NCI-H82 treated with DMSO at 0.1 percent for 48 hours (cell line): ENCODE measurements around the gene HOXB7.

Source experiments
- DNase-seq: peaks from one replicate; lab custom pipeline; 2025; ENCODE audit not compliant: unreplicated experiment; lab: John Stamatoyannopoulos, UW

HOXB7 gene

DNA sequence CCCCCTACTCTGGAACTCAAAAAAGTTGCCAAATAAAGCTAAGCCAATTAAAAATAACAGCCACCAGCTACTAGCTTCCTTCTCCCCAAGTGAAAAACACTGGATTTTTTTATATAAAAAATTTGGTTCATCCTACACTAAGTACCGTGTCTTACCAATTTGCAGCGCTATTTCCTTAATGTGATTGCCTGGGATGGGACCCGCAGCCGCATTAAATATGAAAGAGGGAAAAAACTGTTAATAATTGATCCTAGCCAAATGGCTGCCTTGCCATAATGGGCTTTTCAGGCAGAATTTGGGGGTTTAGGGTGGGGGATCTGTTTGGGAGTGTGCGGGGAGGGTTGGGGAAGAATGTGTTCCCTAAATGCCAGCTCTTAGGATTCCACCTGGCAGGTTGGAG is 13.3 kb upstream of the HOXB7 start:
- no peak for DNase-seq

DNA sequence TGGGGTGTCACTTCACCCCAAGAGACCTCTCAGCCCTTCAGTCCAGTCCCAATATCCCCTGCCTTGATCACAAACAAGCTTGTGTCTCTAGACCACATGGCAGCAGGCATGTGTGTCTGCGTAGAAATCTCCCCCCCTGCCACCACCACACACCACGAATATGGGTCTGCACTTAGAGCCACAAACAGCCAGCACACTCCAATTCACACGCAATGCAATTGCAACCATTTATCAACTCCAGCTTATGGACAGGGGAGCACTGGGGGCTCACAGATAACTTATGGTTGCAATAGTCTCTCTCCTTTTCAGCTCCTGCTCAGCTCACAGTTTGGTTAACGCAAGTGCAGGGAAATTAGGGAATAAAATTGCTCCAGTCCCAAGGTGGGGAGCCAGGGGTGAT is 12.8 kb upstream of the HOXB7 start:
- no peak for DNase-seq

DNA sequence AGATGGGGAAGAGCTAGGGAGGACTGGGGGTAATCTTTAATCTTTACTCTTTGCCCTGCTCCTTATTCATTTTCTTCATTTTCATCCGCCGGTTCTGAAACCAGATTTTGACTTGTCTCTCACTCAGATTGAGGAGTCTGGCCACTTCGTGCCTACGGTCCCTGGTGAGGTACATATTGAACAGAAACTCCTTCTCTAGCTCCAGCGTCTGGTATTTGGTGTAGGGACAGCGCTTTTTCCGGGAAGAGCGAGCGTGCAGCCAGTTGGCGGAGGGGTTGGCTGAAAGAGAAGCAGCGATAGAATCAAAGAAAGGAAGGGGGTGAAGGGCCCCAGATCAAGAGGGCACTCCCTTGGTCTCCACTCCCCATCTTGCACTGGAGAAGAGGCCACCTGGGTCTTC is 12.0 kb upstream of the HOXB7 start:
- DNase-seq, result no peak

DNA sequence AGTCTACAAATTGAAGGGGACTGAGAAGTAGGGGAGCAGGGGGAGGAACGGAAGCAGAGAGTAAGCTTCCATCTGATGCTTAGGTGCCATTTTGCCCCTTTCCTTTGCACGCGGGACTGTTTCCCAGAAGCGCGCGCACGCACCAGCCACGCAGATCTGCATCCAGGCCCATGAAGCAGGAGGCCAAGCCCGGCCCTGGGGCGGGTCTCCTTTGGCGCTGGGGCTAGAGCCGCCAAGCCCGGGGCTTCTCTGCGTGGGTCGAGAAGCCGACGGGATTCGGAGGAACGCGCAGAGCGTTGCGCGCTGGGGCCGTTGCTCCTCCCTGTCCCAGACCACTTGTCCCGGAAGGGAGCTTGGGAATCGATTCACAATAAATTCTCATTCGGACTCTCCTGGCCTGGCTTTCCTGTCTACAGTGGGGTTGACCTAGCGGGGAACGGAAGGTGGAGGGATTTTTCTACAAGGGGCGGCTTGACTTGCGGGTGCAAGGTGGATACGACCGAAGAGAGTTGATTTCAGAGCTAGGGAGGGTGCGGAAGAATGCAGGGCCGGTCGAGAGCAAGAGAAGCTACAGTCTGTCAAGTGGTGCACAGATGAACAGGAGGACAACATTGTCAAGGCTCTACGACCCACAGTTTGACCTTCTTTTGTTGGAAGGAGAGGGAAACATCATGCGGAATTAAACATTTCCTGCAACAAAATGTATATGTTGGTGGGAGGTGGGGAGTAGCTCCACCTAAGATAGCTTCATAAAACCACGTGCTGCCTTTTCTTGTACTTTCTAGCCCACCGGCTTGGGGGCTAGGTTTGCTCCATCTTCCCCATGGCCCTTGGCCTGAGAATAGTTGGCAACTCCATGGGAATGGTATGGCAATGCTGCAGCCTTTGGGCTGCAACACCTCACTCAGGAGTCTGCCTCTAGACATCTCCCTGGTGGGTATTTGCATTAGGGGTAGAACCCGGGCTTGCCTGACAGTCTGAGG is 10.9 kb upstream of the HOXB7 start:
- no peak for DNase-seq

DNA sequence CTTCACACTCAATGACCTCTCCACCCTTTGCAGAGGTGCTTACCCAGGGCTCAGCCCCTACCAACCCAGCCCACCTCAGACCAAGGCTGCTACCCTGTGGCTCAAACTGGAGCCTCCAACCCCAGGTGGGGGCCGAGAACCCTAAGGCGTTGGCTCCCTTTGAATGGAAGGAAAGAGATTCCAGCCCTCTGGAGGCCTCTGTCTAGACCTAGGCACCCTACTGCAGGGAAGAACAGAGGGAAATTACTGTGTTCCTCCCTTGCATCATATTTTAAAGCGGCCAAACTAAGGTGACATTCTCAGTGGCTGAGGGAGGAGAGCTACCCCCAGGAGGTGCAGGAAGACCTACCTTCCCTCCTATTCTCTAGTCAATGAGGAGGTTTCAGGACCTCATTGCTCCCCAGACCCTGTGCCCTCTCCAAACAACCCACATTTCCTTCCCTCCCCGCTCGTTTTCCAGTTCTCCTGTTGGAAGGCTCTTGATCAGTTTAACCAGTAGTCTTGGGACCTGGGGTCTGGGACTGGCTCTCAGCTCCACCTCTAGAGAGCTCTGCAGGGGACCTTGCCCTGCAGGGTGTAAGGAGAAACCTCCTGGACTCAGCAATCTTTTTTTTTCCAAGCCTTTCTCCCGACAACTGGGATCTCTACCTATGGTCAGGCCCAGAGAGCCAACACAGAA is 9.8 kb upstream of the HOXB7 start:
- no peak for DNase-seq

DNA sequence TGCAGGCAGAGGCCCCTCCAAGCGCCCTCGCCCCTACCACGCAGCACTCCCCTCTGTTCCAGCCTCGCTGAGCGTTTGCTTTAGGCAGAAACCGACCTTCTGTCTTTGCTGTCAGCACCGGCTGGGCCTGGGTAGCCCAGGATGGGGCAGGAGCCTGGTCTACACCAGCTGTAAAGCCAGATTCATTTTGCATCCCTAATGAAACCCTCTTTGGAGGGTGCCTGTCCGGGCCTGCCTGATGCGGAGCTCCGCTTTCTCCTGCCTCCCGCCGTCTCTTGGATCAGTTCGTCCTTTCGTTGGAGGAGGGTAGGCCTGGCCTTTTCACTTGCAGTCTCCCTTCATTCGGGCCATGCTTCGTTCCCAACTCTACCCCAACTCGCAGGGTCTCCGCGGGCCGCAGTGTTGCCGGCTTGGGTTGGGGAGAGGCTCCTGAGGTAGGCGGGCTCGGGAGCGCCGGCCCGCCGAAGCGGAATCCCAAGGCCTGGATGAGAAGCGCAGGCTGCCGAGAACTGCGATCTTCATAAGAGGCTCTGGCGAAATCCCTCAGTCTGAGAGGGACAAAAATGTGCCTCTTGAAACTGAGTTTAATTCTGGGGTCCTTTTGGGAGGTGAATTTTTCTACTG is 9.1 kb upstream of the HOXB7 start:
- no peak for DNase-seq

DNA sequence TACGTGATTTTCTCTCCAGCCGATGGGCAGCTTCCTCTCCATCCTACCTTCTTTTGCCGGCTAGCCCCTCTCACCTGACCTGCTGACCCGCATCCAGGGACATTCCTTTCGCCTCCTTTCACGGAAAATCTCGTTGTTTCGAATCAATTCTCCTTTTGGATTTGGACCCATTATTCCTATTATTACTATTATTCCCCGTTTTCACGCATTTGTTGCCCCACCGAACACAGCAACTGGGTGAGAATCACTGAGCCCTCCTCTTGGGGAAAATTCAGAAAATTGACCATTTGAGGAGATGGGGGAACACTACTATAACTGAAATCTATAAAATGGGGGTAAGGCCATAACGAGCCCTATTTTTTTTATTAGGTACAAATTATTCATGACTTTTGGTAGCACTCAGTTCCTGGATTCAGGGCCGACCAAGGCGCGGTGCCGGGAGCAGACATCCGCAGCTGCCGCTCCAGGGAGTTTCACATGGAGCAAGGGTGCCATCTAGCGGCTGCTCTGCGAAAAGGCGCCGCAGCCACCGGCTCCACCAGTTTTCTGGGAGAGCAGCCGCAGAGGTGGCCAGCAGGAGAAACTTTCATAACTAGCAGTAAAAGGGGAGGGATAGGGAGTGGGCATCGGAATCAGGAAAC is 7.6 kb upstream of the HOXB7 start:
- peak; percentile 30 for DNase-seq

DNA sequence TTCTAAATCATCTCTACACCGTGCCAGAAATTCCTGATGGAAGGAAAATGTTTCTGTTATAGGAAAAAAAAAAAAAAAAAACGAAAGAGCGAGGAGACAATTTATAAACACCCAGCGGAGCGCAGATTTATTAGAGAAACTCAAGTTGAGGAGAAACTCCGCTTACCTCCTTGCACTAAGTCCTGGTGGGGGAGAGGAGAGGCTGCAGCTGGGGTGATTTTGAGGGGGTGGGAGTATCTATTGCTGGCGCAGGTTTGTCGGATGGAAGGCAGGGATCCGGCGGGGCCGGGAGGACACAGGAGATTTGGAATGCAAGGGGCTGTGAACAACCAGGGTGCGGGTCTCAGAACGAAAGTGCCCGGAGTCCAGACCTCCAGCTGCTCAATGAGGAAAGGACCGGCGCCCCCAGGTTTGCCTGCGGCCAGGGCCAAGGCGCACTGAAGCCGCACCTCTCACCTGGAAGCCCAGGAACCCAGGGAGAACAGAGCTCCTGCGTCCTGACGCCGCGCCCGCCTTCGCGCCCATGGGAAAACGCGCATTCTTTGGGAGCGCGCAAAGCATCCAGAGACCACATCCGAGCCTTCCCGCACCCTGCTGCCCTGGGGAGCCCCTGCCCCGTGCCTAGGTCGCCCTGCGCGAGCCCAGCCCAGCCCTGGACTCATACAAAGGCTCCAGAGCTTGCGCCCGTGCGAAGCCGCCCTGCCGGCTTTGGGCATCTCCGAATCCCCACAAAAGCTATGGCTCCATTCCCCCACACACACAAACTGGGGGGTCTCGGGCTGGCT is 6.8 kb upstream of the HOXB7 start:
- no peak for DNase-seq

DNA sequence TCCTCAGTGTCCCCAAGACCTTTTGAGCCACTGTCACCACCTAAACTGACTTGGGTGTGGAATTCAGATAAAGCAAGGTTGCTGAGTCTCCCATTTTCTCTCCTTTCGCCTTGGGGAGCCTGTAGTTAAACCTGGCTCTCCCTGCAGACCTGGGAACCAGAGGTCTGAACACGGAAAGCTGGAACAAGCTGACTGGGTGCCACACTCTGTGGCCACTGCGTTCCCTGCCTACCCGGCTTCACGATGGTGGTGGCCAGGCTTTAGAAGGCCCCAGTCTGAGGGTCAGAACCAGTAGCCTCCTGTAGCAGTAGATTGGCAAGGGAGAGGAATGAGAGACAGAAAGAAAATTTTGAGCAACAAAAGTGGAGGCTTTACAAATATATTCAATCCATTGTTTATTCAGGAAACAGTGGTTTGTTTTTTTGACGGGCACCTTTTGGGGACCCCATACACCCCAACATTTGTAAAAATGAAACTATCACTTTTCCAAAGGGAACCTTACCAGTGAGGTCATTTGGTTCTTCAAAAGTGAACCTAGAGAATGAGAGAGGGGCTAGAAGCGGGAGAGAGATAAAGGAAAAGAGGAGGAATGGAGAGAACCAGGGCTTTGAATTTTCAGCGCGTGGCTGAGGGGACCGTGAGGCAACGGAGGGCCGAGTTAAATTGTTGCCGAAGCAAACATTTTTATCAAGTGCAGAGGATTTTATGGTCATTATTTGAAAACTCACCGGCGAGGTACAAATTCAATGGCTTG is 6.1 kb upstream of the HOXB7 start:
- DNase-seq, result no peak

DNA sequence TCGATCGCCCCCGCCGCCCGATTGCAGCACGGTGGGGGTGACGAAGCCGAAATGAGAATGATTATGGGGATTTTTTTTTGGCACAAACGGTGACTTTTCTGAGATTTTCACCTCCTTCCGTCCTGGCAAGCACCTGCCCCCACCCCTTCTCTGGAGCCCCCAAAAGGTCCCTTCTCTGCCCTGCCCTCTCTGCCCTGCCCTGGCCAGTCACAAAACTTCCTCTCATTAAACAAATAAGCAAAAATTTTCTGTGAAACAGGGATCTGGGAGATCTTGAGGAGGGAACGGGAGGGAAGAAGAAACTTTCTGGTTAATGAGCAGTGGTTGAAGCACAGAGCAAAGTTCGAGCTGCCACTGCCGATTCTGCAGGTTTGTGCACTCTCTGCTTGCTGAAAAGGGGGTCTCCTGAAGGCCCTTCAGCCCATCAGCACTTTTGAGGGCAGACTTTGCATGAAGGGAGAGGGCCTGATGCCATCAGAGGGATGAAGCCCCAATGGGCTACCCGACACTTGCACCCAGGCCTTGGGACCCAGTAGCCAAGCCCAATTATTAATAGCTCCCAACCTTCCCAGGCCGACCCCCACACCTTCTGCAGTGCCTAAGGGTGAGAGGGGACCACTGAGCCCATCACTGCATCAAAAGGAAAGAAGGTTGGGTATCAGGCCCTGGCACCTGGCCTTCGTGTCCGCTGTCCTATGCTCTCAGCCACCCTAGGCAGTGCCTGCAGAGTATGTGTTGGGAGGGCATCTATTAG is 5.3 kb upstream of the HOXB7 start:
- DNase-seq, result no peak

DNA sequence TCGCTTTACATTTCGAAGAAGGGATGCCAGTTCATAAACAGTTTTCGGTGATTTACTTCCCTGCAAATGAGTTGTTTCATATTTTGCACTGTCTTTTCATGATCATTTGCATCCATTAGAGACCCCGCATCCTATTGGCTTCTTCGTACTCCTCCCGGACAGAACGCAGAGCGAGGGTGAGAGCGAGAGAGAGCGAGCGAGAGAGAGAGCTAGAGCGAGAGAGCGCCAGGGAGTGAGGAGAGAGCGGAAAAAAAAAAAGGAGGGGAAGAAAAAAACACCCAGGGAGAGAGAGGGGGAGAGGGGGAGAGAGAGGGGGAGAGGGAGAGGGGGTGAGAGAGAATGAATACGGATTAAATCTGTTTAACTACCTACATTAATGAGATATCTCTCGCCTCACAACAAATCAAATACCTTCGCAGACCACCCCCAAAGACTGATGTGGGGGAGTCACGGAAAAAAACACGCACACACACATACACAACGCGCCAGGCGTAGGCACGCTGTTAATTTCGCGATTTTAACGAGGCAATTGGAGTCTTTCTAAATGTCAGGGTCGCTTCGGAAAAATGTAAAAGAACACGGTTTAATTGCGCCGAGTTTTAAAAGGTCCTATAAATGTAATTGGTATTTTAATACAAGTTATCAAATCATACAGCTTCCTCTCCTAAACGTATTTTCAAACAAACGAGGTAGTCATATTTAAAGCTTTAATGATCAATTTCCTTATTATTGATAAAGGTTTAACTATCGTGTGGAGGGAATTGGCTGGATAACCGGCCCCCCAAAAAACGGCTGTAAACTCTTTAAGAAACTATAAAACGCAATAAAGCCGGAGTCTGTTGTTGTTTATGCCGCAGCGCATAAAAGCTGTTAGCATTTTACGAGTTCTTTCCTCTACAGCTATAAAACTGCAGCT is 4.5 kb upstream of the HOXB7 start, which contains the start of gene HOXB8:
HOXB8 (minus strand) TSS at position 246 of the 916 bp plus-strand sequence. CDS start 588 bp downstream, outside the sequence.
- no peak for DNase-seq

DNA sequence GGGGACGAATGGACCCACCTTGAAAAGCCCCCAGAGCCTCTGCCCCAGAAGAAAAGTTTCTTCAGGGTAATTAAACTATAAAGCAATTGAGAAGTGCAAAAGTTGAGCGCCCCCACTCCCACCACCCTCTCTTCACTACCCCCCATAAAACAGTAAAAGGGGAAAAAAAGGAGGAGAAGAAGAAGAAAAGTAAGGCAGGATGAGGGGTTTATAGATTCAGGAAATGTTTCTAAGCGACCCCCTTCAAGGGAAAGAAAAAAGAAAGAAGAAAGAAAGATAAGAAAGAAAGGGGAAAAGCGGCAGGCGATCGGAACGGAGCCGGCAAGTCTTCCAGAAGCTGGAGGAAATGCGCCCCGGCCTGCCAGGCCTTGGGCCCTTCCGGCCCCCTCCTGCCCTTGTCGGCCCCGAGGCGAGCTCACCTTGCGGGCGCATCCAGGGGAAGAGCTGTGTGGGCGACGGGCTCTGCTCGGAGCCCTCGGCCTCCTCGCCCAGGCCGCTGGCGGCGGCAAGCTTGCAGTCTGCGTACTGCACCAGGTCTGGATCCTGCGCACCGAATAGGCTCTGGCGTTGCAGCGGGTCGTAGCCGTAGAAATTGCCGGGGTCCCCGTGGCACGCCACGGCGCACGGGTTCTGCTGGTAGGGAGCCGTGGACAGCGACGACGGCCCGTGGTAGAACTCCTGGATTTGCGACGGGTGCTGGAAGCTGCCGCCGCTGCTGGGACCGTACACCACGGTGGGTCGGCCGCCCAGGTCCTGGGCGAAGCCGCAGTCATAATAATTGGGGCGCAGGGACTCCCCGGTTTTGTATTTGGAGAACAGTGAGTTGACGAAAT is 3.3 kb upstream of the HOXB7 start:
- no peak for DNase-seq

DNA sequence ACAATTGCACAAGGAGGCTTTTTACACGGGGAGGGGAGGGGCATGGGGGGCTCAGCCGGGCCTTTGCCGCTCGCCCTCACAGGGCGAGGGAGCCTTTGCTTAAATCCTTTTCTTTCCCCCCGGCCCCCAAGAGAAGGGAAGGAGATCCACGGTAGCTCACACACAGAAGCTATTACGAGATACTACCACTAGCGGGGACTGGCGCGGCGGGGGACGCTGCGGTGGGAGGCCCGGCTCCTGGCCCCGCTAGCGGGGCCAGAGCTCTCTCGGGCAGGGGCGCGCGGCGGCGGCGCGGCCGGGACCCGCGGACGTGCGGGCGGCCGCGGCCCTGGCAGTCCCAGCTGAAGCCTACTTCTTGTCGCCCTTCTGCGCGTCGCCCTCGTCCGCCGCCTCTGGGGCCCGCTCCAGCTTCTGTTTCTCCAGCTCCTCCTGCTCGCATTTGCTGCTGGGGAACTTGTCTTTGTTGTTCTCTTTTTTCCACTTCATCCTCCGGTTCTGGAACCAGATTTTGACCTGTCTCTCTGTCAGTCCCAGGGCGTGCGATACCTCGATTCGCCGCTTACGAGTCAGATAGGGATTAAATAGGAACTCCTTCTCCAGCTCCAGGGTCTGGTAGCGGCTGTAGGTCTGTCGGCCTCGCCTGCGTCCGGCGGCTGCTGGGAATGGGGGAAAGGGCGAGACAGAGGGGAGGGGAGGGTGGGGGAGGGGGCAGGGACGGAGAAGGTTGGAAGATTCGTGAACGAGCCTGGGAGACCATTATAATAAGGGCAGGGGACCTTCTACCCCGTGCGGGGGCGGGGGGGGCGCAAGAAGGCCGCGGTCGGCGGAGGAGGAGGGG is 2.3 kb upstream of the HOXB7 start:
- no peak for DNase-seq

DNA sequence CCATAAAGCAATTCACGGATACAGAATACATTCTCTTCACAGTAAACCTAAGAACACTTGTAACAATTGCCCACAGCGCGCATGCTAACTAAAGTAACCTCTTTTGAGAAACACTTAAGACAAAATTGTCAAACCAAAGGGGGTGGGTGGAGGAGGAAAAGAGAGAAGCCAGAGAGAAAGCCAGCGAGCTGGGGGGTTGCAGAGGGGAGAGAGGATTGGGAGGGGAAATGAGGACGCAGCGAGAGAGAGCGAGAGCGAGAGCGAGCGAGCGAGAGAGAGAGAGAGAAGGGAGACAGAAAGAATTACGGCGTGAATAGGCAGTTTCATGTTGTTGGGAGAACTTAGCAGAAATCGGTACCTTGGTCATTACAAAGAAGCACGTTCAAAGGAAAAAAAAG is 1.6 kb upstream of the HOXB7 start:
- DNase-seq, result no peak

DNA sequence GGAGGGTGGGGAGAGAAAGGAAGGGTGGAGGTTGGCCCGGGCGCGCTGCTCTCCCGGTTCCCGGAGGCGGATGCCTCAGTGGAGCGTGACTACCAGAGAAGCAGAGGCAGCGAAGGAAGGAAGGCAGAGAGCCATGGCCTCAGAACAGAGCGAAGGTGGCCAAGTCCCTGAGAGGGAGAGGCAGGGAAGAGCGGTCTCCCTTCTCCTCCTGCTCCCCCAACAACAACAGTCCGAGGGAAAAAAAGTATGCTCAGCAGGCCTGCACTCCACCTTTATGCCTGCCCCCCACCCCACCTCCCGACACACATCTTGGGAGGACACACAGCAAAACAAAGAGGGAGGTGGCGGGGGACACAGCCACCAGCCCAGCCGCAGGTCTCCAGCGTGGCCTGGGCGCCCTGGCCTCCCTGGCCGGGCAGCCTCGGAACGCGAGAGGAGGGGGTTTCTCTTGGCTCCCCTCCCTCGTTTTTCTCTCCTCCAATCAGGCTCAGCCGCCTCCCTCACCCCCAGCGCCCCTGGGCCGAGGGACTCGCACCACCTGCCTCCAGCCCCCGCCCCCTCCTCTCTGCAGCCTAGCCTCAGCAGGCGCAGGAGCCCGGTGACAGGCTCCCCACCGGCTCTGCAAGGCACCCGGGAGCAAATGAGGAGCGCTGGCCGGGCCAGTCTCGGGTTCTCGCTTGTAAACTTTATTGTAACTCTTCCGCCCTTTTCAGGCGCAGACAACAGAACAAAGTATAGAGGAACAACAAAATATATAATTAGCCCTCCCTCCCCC is 1.1 kb upstream of the HOXB7 start:
- no peak for DNase-seq
